IPS DF 6.9 (cell line): ENCODE measurements around the gene CALU.

Experiments
- DNase-seq: peaks from one replicate; pipeline ENCODE4 v3.0.0-alpha.2; 2013; ENCODE audit warnings: low read depth, low spot score
- H3K27ac ChIP-seq: one replicate; pipeline ENCODE4 v1.5.1; 2013; ENCODE audit warnings: low read length, control low read depth
- H3K27me3 ChIP-seq: 2 replicates; pipeline ENCODE4 v1.6.1; 2013; ENCODE audit warnings: mild to moderate bottlenecking, low read length; ENCODE audit not compliant: control insufficient read depth, insufficient read depth
- H3K36me3 ChIP-seq: 2 replicates; pipeline ENCODE4 v1.6.1; 2013; ENCODE audit warnings: low read length; ENCODE audit not compliant: control insufficient read depth, insufficient read depth
- H3K4me1 ChIP-seq: 2 replicates; pipeline ENCODE4 v1.6.1; 2013; ENCODE audit warnings: low read length; ENCODE audit not compliant: control insufficient read depth, insufficient read depth
- H3K4me3 ChIP-seq: 2 replicates; pipeline ENCODE4 v1.5.1; 2013; ENCODE audit warnings: mild to moderate bottlenecking, low read length
- H3K9me3 ChIP-seq: 2 replicates; pipeline ENCODE4 v1.6.1; 2013; ENCODE audit warnings: low read length, inconsistent platforms; ENCODE audit not compliant: control insufficient read depth, insufficient read depth
- WGBS: extraction: QIAGEN DNeasy Blood & Tissue Kit; methylation state at CpG from one replicate; pipeline ENCODE4 v1.1.7; 2013; ENCODE audit warnings: mixed read lengths, missing lambda C conversion rate; ENCODE audit not compliant: insufficient read length, insufficient coverage; 5-methylcytosine and 5-hydroxymethylcytosine counted together

CALU gene

DNA sequence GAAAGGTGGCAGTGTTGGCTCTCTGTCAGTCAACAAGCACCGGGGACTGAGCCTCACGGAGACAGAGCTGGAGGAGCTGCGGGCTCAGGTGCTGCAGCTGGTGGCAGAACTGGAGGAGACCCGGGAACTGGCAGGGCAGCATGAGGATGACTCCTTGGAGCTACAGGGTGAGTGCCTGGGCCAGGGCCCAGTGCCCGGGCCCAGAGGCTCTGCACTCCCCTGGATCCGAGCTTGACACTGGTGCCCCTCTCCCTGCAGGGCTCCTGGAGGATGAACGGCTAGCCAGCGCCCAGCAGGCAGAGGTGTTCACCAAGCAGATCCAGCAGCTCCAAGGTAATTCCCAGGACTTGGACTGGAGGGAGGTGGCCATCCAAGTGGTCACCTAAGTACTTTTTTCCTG is 55.3 kb downstream of the CALU start:
- Histone ChIP-seq H3K36me3 (0 out of 2 replicates have a peak, but pooled peaks cover 3% of the 10 kb centered on the region), H3K4me1 (no peaks in the 10 kb centered on the region), H3K27me3 (no peaks in the 10 kb centered on the region), H3K27ac (no peak overlapping the region), H3K4me3 (no peak overlapping the region), H3K9me3 (no peaks in the 10 kb centered on the region)
- no CpG with 5 or more reads among the region's 8 CpGs for WGBS
- DNase-seq, result no peak

DNA sequence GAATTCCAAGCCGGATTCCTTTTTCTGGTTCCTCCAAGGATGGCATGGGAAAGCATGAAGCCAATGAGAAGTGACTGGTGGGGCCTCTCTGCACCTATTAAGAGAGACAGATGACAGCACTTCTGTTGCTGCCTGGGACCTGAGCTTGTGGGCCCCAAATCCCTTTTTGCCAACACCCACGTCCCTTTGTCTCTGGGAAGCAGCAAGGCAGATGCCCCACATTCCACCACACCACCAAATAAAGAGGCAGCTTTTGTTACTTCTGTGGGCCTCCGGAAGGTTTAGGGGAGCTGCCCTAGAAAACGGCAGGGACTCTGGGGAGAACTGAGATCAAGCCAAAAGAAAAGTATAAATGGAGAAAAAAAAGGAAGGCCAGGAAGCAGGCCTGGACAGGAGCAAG is 56.0 kb downstream of the CALU start:
- Histone ChIP-seq H3K4me3 (no peak overlapping the region), H3K4me1 (no peaks in the 10 kb centered on the region), H3K27ac (no peak overlapping the region), H3K36me3 (0 out of 2 replicates have a peak, but pooled peaks cover 3% of the 10 kb centered on the region), H3K9me3 (no peaks in the 10 kb centered on the region), H3K27me3 (no peaks in the 10 kb centered on the region)
- no CpG with 5 or more reads among the region's 4 CpGs for WGBS
- no peak for DNase-seq

DNA sequence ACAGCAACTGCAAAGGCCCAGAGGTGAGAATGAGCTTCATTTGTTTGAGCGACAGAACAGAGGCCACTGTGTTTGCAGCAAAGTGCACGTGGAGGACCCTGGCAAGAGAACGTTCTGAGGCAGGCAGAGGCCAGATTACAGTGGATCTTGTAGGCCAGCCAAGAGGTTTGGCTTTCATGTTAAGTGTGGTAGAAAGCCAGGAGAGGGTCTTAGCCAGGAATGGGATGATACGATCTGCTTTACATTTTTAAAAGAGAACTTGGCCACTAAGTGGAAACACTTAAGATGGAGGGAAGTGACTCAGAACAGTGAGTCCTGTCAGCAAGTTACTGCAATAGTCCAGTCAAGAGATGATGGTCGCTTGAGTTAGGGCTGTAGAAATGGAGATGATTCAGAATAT is 57.2 kb downstream of the CALU start:
- no peaks in the 10 kb centered on the region for H3K4me1 ChIP-seq
- WGBS, result no CpG with 5 or more reads among the region's 5 CpGs
- 0 out of 2 replicates have a peak, but pooled peaks cover 5% of the 10 kb centered on the region for H3K36me3 ChIP-seq
- H3K27ac ChIP-seq, result no peak overlapping the region
- no peaks in the 10 kb centered on the region for H3K27me3 ChIP-seq
- H3K9me3 ChIP-seq, result no peaks in the 10 kb centered on the region
- DNase-seq, result no peak
- H3K4me3 ChIP-seq, result no peak overlapping the region

DNA sequence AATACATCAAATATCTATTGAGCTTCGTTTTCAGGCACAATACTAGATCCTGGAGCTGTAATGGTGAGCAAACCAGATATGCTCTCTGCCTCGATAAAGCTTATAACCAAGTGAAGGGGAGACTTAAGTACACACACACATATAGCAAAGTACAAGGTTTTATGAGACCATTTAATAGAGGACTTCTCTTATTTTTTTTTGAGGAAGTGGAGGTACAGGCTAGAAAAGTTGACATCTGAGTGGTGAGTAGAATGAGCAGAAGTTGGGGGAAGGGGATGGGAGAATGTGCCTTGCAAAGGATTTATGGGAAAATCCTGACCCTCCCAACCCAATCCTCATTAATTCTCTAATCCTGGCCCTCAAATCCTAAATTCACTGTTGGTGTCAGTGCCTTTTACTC is 60.3 kb downstream of the CALU start:
- no CpG with 5 or more reads among the region's 2 CpGs for WGBS
- H3K36me3 ChIP-seq, result 0 out of 2 replicates have a peak, but pooled peaks cover 4% of the 10 kb centered on the region
- H3K9me3 ChIP-seq, result no peaks in the 10 kb centered on the region
- DNase-seq, result no peak
- no peak overlapping the region for H3K4me3 ChIP-seq
- H3K27me3 ChIP-seq, result no peaks in the 10 kb centered on the region
- no peaks in the 10 kb centered on the region for H3K4me1 ChIP-seq
- no peak overlapping the region for H3K27ac ChIP-seq

DNA sequence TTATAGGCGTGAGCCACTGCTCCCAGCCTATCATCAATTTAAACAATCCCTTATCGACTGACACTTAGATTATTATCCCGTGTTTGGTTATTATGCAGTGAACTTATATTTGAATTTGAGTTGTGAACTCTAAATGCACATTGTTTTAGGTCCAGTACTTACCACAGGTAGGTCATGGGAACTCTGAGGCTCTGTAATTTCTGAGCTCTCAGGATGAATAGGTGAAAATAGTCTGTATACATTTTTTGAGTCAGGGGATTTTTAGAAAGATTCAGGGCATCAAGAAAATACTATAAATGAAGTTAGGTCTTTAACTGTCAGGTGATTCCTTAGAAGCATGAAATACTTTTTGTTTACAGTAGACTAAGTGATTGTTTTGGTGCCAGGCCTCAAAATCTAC is 61.4 kb downstream of the CALU start:
- H3K27me3 ChIP-seq, result no peaks in the 10 kb centered on the region
- DNase-seq, result no peak
- no peaks in the 10 kb centered on the region for H3K9me3 ChIP-seq
- H3K4me1 ChIP-seq, result no peaks in the 10 kb centered on the region
- H3K27ac ChIP-seq, result no peak overlapping the region
- H3K4me3 ChIP-seq, result no peak overlapping the region
- no CpG with 5 or more reads among the region's 3 CpGs for WGBS
- H3K36me3 ChIP-seq, result peaks cover 7% of the 10 kb centered on the region

DNA sequence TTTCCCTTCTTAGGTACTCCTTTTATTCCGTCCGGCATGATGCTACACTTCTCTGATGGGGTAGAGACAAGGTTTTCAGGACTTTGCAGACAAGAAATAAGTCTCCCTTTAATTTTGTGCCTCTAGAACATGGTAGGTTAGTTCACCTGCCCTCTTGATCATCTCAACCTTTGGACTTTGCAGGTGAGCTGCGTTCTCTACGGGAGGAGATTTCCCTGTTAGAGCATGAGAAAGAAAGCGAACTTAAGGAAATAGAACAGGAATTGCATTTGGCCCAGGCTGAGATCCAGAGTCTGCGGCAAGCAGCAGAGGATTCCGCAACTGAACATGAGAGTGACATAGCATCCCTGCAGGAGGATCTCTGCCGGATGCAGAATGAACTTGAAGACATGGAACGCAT is 61.8 kb downstream of the CALU start:
- WGBS, result no CpG with 5 or more reads among the region's 9 CpGs
- no peaks in the 10 kb centered on the region for H3K4me1 ChIP-seq
- no peak overlapping the region for H3K4me3 ChIP-seq
- peaks cover 10% of the 10 kb centered on the region for H3K36me3 ChIP-seq
- H3K9me3 ChIP-seq, result no peaks in the 10 kb centered on the region
- no peaks in the 10 kb centered on the region for H3K27me3 ChIP-seq
- no peak for DNase-seq
- H3K27ac ChIP-seq, result no peak overlapping the region

DNA sequence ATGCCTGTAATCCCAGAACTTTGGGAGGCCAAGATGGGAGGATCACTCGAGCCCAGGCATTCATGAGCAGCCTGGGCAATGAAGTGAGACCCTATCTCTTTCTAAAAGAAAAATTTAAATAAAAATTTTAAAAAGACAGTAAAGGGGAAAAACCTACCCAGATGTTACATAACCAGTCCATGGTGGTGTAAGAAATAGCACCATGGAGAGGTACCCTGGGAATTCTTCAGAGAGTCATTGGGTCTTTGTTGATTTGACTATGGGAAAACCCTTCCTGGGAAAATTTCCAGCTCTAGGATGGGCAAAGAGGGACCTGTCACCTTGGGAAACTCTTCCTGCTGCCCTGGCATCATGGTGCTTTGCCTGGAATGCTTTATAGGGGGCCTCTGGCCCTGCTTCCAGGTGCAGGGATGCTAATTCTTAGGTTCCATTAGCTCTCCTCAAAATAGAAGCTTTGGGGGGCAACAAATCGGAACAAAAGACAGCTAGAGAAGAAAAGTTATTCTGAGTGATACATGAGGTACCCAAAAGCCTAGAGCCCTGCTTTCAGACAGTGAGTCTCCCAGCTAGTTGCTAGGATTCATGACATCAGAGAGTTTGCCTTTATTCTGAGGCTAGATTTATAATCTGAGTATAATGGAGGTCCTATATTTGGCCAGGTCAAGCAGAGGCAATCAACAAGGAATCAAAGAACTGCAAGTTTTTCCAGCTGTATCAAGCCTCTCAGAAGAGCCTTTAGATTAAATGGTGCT is 62.7 kb downstream of the CALU start:
- no peak for DNase-seq
- no peak overlapping the region for H3K27ac ChIP-seq
- H3K36me3 ChIP-seq, result peaks cover 16% of the 10 kb centered on the region
- H3K9me3 ChIP-seq, result no peaks in the 10 kb centered on the region; the same call in 1 of the 2 replicates
- no peaks in the 10 kb centered on the region for H3K4me1 ChIP-seq
- WGBS, result no CpG with 5 or more reads among the region's 2 CpGs
- H3K4me3 ChIP-seq, result no peak overlapping the region
- H3K27me3 ChIP-seq, result no peaks in the 10 kb centered on the region

DNA sequence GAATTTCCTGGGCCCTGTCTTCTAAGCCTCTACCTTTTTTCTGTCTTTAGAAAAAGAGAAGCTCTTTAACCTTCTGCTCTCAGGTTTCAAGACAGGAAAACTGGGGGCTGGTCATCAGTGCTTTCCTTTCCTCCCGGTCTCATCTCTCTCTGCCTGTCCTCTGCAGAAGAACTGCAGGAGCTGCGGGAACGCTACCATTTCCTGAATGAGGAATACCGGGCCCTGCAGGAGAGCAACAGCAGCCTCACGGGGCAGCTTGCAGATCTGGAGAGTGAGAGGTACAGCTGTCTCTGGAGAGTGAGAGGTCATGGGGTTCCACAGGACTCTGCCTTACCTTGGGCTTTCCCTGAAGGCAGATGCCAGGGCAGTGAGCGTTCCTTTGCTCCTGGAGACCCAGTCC is 65.3 kb downstream of the CALU start:
- no peak for DNase-seq
- Histone ChIP-seq H3K4me3 (no peak overlapping the region), H3K9me3 (no peaks in the 10 kb centered on the region; the same call in 1 of the 2 replicates), H3K27me3 (no peaks in the 10 kb centered on the region), H3K4me1 (no peaks in the 10 kb centered on the region), H3K36me3 (peaks cover 21% of the 10 kb centered on the region), H3K27ac (no peak overlapping the region)
- no CpG with 5 or more reads among the region's 6 CpGs for WGBS

DNA sequence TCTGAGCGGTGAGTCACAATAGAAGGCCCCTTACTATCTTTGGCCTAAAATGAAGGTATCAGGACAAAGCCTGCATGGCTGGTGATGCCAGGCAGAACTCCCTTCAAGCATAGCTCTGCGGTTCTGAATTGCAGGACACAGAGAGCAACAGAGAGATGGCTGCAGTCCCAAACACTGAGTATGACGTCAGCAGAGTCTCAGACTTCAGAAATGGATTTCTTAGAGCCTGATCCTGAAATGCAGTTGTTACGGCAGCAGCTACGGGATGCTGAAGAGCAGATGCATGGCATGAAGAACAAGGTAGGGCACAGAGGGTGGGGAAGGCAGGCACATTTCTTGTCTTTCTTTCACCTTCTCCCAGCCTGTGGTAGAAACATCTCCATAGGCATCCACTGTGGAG is 66.1 kb downstream of the CALU start:
- WGBS, result no CpG with 5 or more reads among the region's 5 CpGs
- Histone ChIP-seq H3K4me3 (no peak overlapping the region), H3K9me3 (no peaks in the 10 kb centered on the region; the same call in 1 of the 2 replicates), H3K4me1 (no peaks in the 10 kb centered on the region), H3K36me3 (peaks cover 23% of the 10 kb centered on the region), H3K27me3 (no peaks in the 10 kb centered on the region), H3K27ac (no peak overlapping the region)
- no peak for DNase-seq

DNA sequence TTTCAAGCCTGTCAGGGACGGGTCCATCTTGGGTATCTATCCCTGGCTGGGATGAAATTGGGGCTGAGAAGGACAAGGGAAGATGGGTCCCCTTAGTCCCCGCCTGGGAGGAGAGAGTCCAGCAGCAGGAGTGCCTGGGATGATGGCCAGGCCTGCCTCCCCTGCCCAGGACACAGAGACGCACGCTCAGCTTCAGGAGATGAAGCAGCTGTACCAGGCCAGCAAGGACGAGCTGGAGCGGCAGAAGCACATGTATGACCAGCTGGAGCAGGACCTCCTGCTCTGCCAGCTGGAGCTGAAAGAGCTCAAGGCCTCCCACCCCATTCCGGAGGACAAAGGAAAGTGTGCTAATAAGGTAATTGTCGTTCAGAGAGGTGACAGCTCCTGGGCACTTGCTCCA is 68.0 kb downstream of the CALU start:
- Histone ChIP-seq H3K27me3 (no peaks in the 10 kb centered on the region), H3K9me3 (no peaks in the 10 kb centered on the region; the same call in 1 of the 2 replicates), H3K4me1 (no peaks in the 10 kb centered on the region), H3K27ac (no peak overlapping the region), H3K4me3 (no peak overlapping the region), H3K36me3 (peaks cover 20% of the 10 kb centered on the region)
- WGBS, result no CpG with 5 or more reads among the region's 8 CpGs
- no peak for DNase-seq

DNA sequence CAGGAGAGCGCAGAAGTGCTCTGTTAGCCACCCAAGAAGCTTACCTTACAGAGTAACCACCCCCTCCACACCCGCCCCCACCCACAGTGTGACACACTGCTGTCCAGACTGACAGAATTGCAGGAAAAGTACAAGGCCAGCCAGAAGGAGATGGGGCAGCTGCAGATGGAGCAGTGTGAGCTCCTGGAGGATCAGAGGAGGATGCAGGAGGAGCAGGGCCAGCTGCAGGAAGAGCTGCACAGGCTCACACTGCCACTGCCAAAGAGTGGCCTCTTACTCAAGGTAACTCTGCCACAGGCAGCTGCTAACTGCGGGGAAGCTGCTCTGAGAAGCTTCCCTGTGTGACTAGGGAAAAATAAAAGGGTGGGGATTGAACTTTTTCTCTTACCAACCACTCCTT is 70.2 kb downstream of the CALU start:
- H3K4me3 ChIP-seq, result no peak overlapping the region
- no peak for DNase-seq
- peaks cover 20% of the 10 kb centered on the region for H3K36me3 ChIP-seq
- no peaks in the 10 kb centered on the region for H3K27me3 ChIP-seq
- 0 out of 2 replicates have a peak, but pooled peaks cover 3% of the 10 kb centered on the region for H3K4me1 ChIP-seq
- no peak overlapping the region for H3K27ac ChIP-seq
- no peaks in the 10 kb centered on the region; the same call in 1 of the 2 replicates for H3K9me3 ChIP-seq
- WGBS, result no CpG with 5 or more reads among the region's 3 CpGs
